NB4 (cell line): Measurements from ENCODE around the gene KLF11.

Experiments
- MYC ChIP-seq: IDR thresholded peaks from 2 replicates; pipeline ENCODE4 v1.6.1; 2011; ENCODE audit warnings: low read depth, low read length
- POLR2A ChIP-seq: IDR thresholded peaks from 2 replicates; pipeline ENCODE4 v1.6.1; 2011; ENCODE audit warnings: mild to moderate bottlenecking; ENCODE audit not compliant: insufficient read length; ENCODE audit errors: extremely low read depth
- TF ChIP-seq, protein P1 (sequence below): IDR thresholded peaks from one replicate; pipeline ENCODE4 v1.5.1; 2012; ENCODE audit warnings: low read depth, low read length
- TF ChIP-seq, protein P2 (sequence below): IDR thresholded peaks from 2 replicates; pipeline ENCODE4 v1.6.1; 2011; ENCODE audit warnings: low read depth, low read length

GRCh38 chr2:10008809-10009176, 34.6 kb upstream of the KLF11 start:
- TF ChIP-seq, protein P1, sequence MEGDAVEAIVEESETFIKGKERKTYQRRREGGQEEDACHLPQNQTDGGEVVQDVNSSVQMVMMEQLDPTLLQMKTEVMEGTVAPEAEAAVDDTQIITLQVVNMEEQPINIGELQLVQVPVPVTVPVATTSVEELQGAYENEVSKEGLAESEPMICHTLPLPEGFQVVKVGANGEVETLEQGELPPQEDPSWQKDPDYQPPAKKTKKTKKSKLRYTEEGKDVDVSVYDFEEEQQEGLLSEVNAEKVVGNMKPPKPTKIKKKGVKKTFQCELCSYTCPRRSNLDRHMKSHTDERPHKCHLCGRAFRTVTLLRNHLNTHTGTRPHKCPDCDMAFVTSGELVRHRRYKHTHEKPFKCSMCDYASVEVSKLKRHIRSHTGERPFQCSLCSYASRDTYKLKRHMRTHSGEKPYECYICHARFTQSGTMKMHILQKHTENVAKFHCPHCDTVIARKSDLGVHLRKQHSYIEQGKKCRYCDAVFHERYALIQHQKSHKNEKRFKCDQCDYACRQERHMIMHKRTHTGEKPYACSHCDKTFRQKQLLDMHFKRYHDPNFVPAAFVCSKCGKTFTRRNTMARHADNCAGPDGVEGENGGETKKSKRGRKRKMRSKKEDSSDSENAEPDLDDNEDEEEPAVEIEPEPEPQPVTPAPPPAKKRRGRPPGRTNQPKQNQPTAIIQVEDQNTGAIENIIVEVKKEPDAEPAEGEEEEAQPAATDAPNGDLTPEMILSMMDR: no peak
- TF ChIP-seq, protein P2, sequence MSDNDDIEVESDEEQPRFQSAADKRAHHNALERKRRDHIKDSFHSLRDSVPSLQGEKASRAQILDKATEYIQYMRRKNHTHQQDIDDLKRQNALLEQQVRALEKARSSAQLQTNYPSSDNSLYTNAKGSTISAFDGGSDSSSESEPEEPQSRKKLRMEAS: no peak
- TF ChIP-seq POLR2A (no peak), MYC (no peak)
